Stimulated activated CD4-positive, alpha-beta T cell treated with anti-CD3 and anti-CD28 coated beads, Interleukin-12 subunit alpha, Interleukin-12 subunit beta, amount 100 ng/mL, for 24 hours (primary cell): ENCODE results near the gene ENTPD2.

Experiments used
- DNase-seq, 2 experiments: peaks; one replicate each; pipeline ENCODE4 v3.0.0-alpha.2; 2020; ENCODE audit warnings: low read depth in 2 of 2

The ENTPD2 gene

GRCh38 chr9:137079401-137079787 is 25.5 kb upstream of the ENTPD2 start:
- DNase-seq = no peak

GRCh38 chr9:137078701-137079400 is 25.0 kb upstream of the ENTPD2 start:
- DNase-seq = no peak

GRCh38 chr9:137077758-137078693 is 24.2 kb upstream of the ENTPD2 start:
- DNase-seq = no peak

GRCh38 chr9:137077010-137077747 is 23.3 kb upstream of the ENTPD2 start, which contains the start of gene UAP1L1:
Gene UAP1L1 (plus strand): TSS chr9:137077517. CDS start chr9:137077533, 16 bp downstream.
- peak in 1 of 2 experiments; percentile 43 for DNase-seq

GRCh38 chr9:137076636-137077009 is 22.8 kb upstream of the ENTPD2 start:
- no peak for DNase-seq

GRCh38 chr9:137075275-137075775 is 21.5 kb upstream of the ENTPD2 start:
- no peak for DNase-seq

- DNase-seq = no peak
Measured at GRCh38 chr9:137074657-137075274, 20.9 kb upstream of the ENTPD2 start.

GRCh38 chr9:137073992-137074399 is 20.1 kb upstream of the ENTPD2 start:
- no peak for DNase-seq

GRCh38 chr9:137071282-137071681 is 17.4 kb upstream of the ENTPD2 start:
- DNase-seq = no peak

- no peak for DNase-seq
Measured at GRCh38 chr9:137070906-137071275, 17.0 kb upstream of the ENTPD2 start.

GRCh38 chr9:137070201-137070905 is 16.5 kb upstream of the ENTPD2 start, which contains the start of gene SAPCD2:
Gene SAPCD2 (minus strand): TSS chr9:137070557. CDS start chr9:137070460, 97 bp downstream.
- peak; percentile 55 to 77 for DNase-seq

- DNase-seq = no peak
Measured at GRCh38 chr9:137069508-137070091, 15.7 kb upstream of the ENTPD2 start.

- DNase-seq = no peak
Measured at GRCh38 chr9:137068539-137069507, 15.0 kb upstream of the ENTPD2 start.

- DNase-seq = peak; percentile 63 to 78
Measured at GRCh38 chr9:137067860-137068538, 14.1 kb upstream of the ENTPD2 start.

GRCh38 chr9:137066096-137066861 is 12.4 kb upstream of the ENTPD2 start:
- DNase-seq = no peak

GRCh38 chr9:137065336-137065967 is 11.6 kb upstream of the ENTPD2 start:
- DNase-seq = no peak

- no peak for DNase-seq
Measured at GRCh38 chr9:137064880-137065164, 11.0 kb upstream of the ENTPD2 start.
